Measurements from ENCODE around the gene CALHM4. TPM values are rescaled to one million over a fixed set of nuclear protein-coding genes. Genes with fewer than 3 reads are reported as not detected.

CALHM4 gene
- total and polyA plus RNA-seq, 2 of the 8 experiments (the other 6 are each of a cell fraction or from before 2014, with no cell fraction given): not detected

- Histone ChIP-seq H2AFZ (ENCODE audit: low read length) (no peak overlapping the region), H2BK5ac (ENCODE audit: low read depth, low read length) (no peak overlapping the region), H3K9me3 (ENCODE audit: insufficient read depth in 2 of 2, low read depth in 1 of 2, low read length in 1 of 2) (no peaks in the 10 kb centered on the region), H3K36me3 (ENCODE audit: control insufficient read depth in 2 of 4, insufficient read depth in 4 of 4, low read length in 3 of 4) (no peaks in the 10 kb centered on the region), H3K9ac (replicated peaks in 1 of 4; ENCODE audit: extremely low read depth in 1 of 4, low read depth in 3 of 4, low read length in 3 of 4) (no peak overlapping the region), H3K79me2 (ENCODE audit: control insufficient read depth in 1 of 2, insufficient read depth in 2 of 2, low read length in 2 of 2) (no peaks in the 10 kb centered on the region), H3K27me3 (replicated peaks in 1 of 4; ENCODE audit: control insufficient read depth in 3 of 4, extremely low read depth in 1 of 4, insufficient read depth in 3 of 4, low read length in 3 of 4) (no peaks in the 10 kb centered on the region), H4K91ac (replicated peaks; ENCODE audit: insufficient read length, low read length) (no peak overlapping the region), H2BK15ac (ENCODE audit: low read length) (no peak overlapping the region), H3K79me1 (ENCODE audit: low read depth, low read length) (no peaks in the 10 kb centered on the region), H2BK12ac (ENCODE audit: low read depth, low read length) (no peak overlapping the region), H3K4me2 (ENCODE audit: insufficient read depth in 1 of 2, low read depth in 2 of 2, low read length in 2 of 2) (no peak overlapping the region), H3K4me3 (ENCODE audit: extremely low read depth in 1 of 4, insufficient read depth in 2 of 4, low read depth in 3 of 4, low read length in 4 of 4) (no peak overlapping the region), H3K4me1 (replicated peaks in 1 of 4; ENCODE audit: control insufficient read depth in 3 of 4, insufficient read depth in 4 of 4, low read length in 3 of 4) (peaks cover 0 to 3% (median 1%) of the 10 kb centered on the region in 4 experiments; a peak in 1 of 7 replicates), H3K18ac (ENCODE audit: extremely low read depth, low read length) (no peak overlapping the region), H3K14ac (ENCODE audit: insufficient read length) (no peak overlapping the region), H2BK120ac (replicated peaks; ENCODE audit: low read depth, low read length) (no peak overlapping the region), H4K8ac (ENCODE audit: extremely low read depth, insufficient read depth, low read length) (no peak overlapping the region), H4K5ac (ENCODE audit: insufficient read length, low read depth, low read length) (no peak overlapping the region), H3K56ac (replicated peaks; ENCODE audit: insufficient read length, low read depth, low read length) (no peak overlapping the region), H2AK5ac (ENCODE audit: low read depth, low read length) (no peak overlapping the region), H3K27ac (ENCODE audit: low read depth, low read length) (no peak overlapping the region), H3K23ac (ENCODE audit: insufficient read length) (no peak overlapping the region), H4K20me1 (replicated peaks in 1 of 2; ENCODE audit: control insufficient read depth in 1 of 2, insufficient read depth in 2 of 2, low read length in 2 of 2) (no peaks in the 10 kb centered on the region), H3K4ac (replicated peaks; ENCODE audit: insufficient read length, low read depth, low read length) (no peak overlapping the region), H2BK20ac (ENCODE audit: low read length) (no peak overlapping the region), H3K23me2 (ENCODE audit: low read depth, low read length) (no peaks in the 10 kb centered on the region)
- DNase-seq (ENCODE audit: low read depth in 1 of 2, low spot score in 2 of 2) (no peak), FAIRE-seq (peak; percentile 85)
- ChIA-PET POLR2A (ENCODE audit: partially characterized antibody) (interaction anchor here (0.9 kb wide), 1 partner anchor 9 kb away, joined by 3 read pairs; no protein-coding TSS in a partner anchor), CTCF (ENCODE audit: partially characterized antibody) (interaction anchor here (0.7 to 2.9 kb wide), 8 partner anchors 10 to 254 kb away, joined by 4 to 22 read pairs (median 7); partner anchors contain the start of gene CALHM5)
- no peak for TF ChIP-seq KDM5A (IDR thresholded peaks at IDR 0.05; ENCODE audit: low read length)
- 67% methylated on average over 2 of the region's 2 CpGs; no CpG with 5 or more reads in 1 of the 2 experiments for whole genome bisulfite sequencing, 2 experiments (ENCODE audit: extremely low coverage in 1 of 2, insufficient coverage in 1 of 2, insufficient read length in 1 of 2, insufficient replicate concordance in 2 of 2, low coverage in 1 of 2, low lambda C conversion rate in 2 of 2, missing lambda C conversion rate in 1 of 2)
Observed at GRCh38 chr6:116522896-116523295, 30.7 kb upstream of the CALHM4 start.
